GM12892 (cell line): ENCODE results near the gene RMND1.

ENCODE experiments used
- POLR2A ChIP-seq: IDR thresholded peaks from 2 replicates; pipeline ENCODE4 v1.6.1; 2011; ENCODE audit warnings: low read depth, low read length, control low read depth
- POLR2AphosphoS5 ChIP-seq: IDR thresholded peaks from 2 replicates; pipeline ENCODE4 v1.6.1; 2011; ENCODE audit warnings: low read depth, low read length, control low read depth
- TAF1 ChIP-seq: IDR thresholded peaks from 2 replicates; pipeline ENCODE4 v1.6.1; 2011; ENCODE audit warnings: low read depth, mild to moderate bottlenecking, control low read depth, low read length, borderline replicate concordance

DNA sequence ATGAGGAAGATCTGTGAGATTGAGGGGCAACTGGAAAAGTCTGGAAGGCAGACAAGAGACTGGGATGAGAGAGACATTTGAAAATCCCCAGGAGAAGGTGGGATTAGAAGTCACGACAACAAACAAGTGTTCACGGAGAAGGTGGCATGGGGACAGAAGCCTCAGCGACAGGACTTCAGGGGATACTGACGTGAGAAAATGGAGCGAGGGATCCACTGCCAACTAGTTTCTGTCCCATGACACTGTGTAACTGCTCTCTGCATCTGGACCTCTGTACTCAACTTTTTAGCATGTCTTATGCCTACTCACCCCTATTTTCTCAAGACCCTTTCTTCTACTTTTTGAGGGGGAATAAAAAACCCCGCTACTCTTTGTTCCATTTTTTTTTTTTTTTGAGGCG is 42.2 kb downstream of the RMND1 start:
- TF ChIP-seq POLR2AphosphoS5, result no peak
- TF ChIP-seq POLR2A, result no peak
- TF ChIP-seq TAF1, result no peak
